KBM-7 (cell line): ENCODE data around the gene CTRB1.
"Not testable (repeated sequence)": the region's sequence is repeated elsewhere in the genome, so short reads cannot be mapped to it uniquely, and the experiment has no call there.

Experiments used
- DNase-seq: peaks from one replicate; pipeline ENCODE4 v3.0.0-alpha.2; 2015
- in situ Hi-C: fragments of 300-500 bp; cut with MboI; formaldehyde crosslinking; loops from 2 replicates; pipeline ENCODE4 v1.14.3; 2020; ENCODE audit warnings: low sequenced_read_pairs, low pct_unique_long_range_greater_than_20kb, mixed read lengths

CTRB1 gene

GRCh38 chr16:75262800-75263127 is 44.0 kb downstream of the CTRB1 start:
- DNase-seq: no peak
- in situ Hi-C loops: no loop called here

- DNase-seq: no peak
- in situ Hi-C loops: no loop called here
These were observed 44.6 kb downstream of the CTRB1 start for GRCh38 chr16:75263291-75263962.

- in situ Hi-C loops: no loop called here
These were observed 45.2 kb downstream of the CTRB1 start for GRCh38 chr16:75263963-75264445.

GRCh38 chr16:75264457-75264998 is 45.7 kb downstream of the CTRB1 start:
- DNase-seq: no peak
- in situ Hi-C loops: no loop called here

More at GRCh38 chr16:75263963-75264445, 45.2 kb downstream of the CTRB1 start:
- no peak for DNase-seq

DNA sequence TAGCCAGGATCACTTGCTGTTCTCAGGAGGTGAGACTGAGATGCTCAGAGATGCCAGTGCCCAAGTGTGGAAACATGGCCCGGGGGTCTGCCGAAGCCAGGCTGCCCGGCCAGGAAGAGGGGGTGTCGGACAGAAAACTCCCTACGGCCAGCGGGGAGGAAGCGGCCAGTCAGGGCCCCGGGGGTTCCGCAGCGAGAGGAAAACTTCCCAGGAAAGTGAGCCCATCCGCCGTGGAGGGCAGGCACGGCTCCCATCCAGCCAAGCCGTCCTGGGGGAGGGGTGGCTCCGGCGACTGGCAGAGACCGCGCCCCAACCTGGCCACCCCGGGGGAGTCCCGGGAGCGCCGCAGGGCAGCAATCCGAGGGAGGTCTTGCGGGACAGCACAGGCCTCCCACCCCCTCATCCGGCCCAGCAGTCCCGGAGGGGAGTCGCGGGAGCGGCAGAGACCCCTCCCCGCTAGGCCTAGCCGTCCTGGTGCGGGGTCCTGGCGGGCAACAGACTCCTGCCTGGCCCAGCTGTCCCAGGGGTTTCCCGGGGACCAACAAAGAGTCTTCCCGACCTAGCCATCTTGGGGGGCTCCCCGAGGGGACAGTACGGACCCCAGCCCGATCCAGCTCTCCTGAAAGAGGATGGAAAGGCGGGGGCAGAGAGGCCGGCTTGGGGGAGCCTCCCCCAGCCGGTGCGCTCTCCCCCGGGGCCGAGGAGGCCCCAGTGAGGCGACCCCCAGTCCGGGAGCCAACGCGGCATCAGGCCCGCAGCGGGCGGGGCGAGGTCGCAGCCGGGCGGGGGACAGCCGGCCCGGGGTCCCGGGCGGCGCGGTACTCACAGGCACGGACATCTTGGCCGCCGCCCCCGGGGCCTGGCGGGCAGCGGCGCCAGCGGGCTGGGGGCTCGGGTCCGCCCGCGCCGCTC is 46.5 kb downstream of the CTRB1 start:
- DNase-seq: no peak
- in situ Hi-C loops: no loop called here

DNA sequence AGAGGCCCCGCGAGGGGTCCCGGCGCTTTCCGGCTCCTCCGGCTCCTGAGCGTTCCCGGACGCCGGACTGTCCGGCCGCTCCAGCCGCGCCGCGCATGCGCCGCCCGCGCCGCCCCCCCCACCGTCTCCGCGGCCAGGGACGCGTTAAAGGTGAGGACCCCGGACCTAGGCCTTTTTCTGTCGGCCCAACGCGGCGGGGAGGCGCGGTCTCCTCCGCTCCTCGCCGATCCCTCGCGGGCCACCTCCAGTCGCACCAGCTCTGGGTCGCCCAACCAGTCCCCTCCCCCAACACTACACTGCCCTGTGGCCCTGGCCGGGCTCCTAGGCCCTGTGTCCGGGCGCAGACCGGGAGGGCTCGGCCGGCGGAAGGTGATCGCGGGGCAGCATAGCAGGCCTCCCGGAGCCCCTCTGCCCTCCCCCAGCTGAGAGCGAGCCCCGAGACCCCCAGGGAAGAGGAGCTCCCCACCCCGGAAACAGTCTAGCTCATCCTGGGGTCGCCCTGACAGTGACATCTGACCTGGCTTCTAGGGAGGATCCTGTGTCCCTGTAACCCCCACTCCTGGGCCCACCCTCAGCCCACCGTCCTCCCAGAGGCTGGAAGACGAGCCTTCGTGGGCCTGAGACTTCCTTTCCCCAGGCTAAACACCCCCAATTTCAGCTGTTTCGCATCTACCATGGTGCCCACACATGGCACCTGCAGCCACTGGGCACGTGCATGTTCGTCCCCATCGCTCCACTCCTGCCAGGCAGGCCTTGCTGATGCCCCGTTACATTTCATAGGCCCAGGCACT is 47.3 kb downstream of the CTRB1 start:
- in situ Hi-C loops: no loop called here

DNA sequence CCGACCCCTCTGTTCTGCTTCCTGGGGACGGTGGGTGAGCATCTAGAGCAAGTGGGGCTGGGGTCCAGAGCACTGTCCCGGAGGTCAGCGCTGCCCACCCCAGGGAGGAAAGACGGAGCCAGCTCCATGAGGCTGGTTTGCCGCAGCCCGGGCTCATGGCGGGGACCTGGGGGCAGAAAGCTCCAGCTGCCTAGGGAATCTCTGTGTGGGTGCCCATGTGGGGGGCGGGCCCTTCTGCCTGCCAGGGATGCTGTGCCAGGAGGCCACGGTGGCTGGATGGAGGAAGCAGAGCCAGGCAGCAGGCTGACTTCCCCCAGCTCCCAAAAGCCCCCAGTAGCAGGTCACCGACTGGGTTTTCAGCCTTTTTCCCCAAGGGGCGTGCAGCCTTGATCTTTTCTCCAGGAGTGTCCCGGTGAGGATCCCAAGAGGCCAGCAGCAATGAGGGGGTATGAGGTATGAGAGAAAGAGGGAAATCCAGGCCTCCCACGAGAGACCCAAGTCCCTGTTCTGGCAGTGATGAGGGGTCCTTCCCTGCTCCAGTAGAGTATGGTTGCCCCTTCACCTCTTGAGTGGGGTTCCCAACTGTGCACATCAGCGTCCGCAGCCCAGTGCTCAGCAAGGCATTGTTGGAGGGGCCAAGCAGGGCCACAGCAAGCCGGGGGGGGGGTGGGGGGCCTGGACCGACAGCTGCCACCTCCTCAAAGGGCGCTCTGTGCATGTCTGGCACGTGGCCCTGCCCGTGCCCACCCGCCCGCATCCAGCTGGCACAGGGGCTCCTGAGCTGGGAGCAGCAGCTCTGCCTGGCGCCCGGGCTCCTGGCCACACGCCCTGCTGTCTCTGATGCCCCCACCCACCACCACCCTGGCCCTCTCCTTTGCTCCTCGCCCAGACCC is 48.2 kb downstream of the CTRB1 start:
- in situ Hi-C loops: no loop called here
- no peak for DNase-seq

More for the DNA sequence above, 47.3 kb downstream of the CTRB1 start:
- DNase-seq: no peak

DNA sequence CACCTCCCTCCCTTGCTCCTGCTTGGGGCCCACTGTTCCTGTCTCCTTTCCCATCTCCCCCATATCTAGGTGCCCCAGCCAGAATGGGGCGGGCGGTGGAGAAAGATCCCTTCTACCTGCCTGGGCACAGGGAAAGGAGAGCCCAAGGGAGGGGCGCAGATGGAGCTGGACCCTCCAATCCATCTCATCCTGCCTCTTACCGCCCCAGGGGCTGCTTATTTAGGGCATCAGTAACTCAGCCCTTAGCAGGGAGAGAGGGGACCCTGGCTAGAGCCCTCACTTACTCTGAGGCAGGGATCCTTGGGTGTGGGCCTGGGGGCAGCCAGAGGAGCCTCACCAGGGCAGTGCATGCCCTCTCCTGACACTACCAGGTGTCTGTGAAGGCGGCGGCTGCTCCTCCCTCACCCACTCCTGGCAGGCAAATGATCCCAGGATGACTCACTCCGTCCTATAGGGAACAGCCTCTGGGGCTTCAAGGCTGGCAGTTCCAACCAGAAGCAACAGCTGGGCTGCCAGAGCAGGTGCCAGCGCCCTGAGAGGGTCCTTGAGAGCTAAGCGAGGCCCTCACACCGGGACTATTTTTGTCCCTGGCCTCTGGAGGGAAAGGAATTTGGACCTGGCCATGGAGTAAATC is 49.0 kb downstream of the CTRB1 start:
- no peak for DNase-seq
- in situ Hi-C loops: no loop called here

DNA sequence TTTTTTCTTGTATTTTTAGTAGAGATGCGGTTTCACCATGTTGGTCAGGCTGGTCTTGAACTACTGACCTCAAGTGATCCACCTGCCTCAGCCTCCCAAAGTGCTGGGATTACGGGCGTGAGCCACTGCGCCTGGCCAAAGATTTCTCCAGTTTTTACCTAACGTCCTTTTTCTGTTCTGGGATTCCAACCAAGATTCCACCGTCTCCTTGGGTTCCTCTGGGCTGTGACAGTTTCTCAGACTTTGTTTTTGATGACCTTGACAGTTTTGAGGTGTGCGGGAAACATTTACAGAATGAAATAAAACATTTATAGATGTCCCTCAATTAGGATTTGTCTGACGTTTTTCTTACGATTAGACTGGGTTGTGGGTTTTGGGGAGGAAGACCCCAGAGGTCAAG is 50.6 kb downstream of the CTRB1 start:
- DNase-seq, in situ Hi-C loops: not testable (repeated sequence)

DNA sequence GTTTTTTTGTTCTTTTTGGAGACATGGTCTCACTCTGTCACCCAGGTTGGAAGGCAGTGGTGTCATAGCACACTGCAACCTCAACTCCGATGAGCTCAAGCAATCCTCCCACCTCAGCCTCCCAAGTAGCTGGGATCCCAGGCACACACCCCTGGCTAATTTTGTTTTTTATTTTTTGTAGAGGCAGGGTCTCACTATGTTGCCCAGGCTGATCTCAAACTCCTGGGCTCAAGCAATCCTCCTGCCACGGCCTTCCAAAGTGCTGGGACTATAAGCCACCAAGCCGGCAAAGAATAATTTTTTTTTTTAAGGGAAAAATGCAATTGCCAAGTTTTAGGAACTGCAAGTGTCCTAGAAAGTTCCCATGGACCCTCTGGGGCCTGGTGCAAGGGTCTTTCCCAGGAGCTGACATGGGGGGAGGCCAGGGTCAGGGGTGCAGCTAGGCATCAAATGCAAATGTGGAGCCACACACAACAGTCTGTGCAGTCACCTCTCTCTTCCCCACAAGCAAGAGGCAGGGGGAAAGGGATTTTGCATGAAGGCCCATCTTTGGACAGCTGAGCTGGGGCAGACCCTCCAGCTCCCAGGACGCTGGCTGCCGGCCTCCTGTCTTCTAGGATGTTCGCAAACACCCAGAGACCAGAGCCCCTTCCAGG is 52.8 kb downstream of the CTRB1 start:
- DNase-seq: no peak
- in situ Hi-C loops: no loop called here

GRCh38 chr16:75272097-75272551 is 53.3 kb downstream of the CTRB1 start:
- peak; percentile 42 for DNase-seq
- in situ Hi-C loops: no loop called here

DNA sequence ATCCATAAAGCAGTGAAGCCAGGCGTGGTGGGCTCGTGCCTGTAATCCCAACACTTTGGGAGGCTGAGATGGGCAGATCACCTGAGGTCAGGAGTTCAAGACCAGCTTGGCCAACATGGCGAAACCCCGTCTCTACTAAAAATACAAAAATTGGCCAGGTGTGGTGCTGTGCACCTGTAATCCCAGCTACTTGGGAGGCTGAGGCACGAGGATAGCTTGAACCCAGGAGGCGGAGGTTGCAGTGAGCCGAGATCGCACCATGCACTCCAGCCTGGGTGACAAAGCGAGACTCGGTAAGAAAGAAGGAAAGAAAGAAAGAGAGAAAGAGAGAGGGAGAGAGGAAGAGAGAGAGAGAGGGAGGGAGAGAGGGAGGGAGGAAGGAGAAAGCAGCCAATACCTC is 53.8 kb downstream of the CTRB1 start:
- DNase-seq, in situ Hi-C loops: not testable (repeated sequence)

DNA sequence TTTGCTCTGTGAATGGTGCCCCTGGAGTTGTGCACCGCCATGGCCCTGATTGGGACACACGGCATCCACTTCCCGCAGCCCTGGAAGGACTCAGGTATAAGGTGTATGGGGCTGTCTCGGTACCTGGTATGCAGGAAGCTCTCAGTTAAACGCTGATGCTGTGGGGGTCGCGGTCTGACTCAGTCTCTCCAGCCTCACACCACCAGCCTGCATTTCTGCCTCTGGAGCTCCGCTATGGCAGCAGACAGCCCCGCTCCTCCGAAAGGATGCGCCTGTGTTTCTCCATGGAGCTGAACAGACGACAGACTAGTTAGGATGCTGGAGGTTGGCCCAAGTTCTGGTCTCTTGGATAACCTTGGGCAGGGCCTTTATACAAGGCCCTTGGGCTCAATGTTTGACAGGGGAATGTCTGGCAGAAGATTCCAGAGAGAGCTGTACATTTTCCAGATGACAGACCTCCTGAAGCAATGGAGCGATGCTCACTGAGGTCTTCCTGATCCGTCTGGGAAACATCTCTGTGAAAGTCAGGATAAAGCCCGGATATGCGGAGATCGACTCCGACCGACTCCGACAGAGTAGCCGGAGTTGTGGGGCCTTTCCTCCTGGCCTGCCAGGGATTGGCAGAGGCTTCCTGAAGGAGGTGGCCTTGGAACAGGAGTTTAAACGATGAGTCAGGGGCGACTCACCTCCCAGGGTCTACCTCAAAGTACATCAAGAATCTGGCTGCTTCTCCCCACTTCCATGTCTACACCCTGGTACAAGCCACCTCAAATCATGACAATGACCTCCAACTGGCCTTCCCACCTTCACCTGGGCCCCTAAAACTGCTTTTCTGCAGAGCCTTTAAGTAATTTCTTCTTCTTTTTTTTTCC is 54.5 kb downstream of the CTRB1 start:
- in situ Hi-C loops: no loop called here
- DNase-seq: no peak
